Liver (tissue), 9 donors: ENCODE data around the gene IL1RAPL2. TPM values are rescaled to one million over a fixed set of nuclear protein-coding genes. Genes with fewer than 3 reads are reported as not detected.

Experiments
- DNase-seq: peaks from one replicate; pipeline ENCODE4 v3.0.0-alpha.2; 2017; ENCODE audit warnings: low spot score
- H3K27ac ChIP-seq, 2 donors: one replicate each; pipeline ENCODE4 v1.7.0; 2013; ENCODE audit warnings: inconsistent platforms in 2 of 2, low read length in 2 of 2, control low read depth in 1 of 2, low read depth in 1 of 2, mild to moderate bottlenecking in 1 of 2
- H3K27me3 ChIP-seq, 4 donors: one replicate each; pipeline versions ENCODE4 v1.6.1 to v1.7.0; 2013; ENCODE audit warnings: low read length in 3 of 4, inconsistent platforms in 1 of 4, mild to moderate bottlenecking in 1 of 4, moderate library complexity in 1 of 4; ENCODE audit not compliant: control insufficient read depth in 4 of 4, insufficient read depth in 4 of 4
- H3K36me3 ChIP-seq, 4 donors: one replicate each; pipeline versions ENCODE4 v1.6.1 to v1.7.0; 2013; ENCODE audit warnings: low read length in 3 of 4, mild to moderate bottlenecking in 3 of 4, low read depth in 1 of 4, moderate library complexity in 1 of 4; ENCODE audit not compliant: control insufficient read depth in 4 of 4, insufficient read depth in 3 of 4
- H3K4me1 ChIP-seq, 4 donors: one replicate each; pipeline versions ENCODE4 v1.6.1 to v1.7.0; 2013; ENCODE audit warnings: low read length in 3 of 4, mild to moderate bottlenecking in 3 of 4, moderate library complexity in 1 of 4; ENCODE audit not compliant: control insufficient read depth in 4 of 4, insufficient read depth in 4 of 4
- H3K4me3 ChIP-seq, 3 donors: one replicate each; pipeline versions ENCODE4 v1.6.1 to v1.7.0; 2013; ENCODE audit warnings: low read length in 3 of 3, control low read depth in 1 of 3, low read depth in 1 of 3, mild to moderate bottlenecking in 1 of 3
- H3K9ac ChIP-seq, 2 donors: one replicate each; pipeline ENCODE4 v1.7.0; 2013; ENCODE audit warnings: low read length in 2 of 2, mild to moderate bottlenecking in 2 of 2, moderate library complexity in 2 of 2, control low read depth in 1 of 2, low read depth in 1 of 2
- H3K9me3 ChIP-seq, 4 donors: one replicate each; pipeline versions ENCODE4 v1.6.1 to v1.7.0; 2013; ENCODE audit warnings: low read length in 3 of 4; ENCODE audit not compliant: control insufficient read depth in 4 of 4
- ATF3 ChIP-seq: IDR thresholded peaks from 2 replicates; pipeline ENCODE4 v1.6.1; 2016; ENCODE audit warnings: antibody characterized with exemption
- CTCF ChIP-seq: fragments of 150-350 bp; IDR thresholded peaks from 2 replicates; pipeline ENCODE4 v1.5.1; 2017; ENCODE audit warnings: improper control_type of control experiment, low read depth, low read length; ENCODE audit not compliant: missing input control
- EGR1 ChIP-seq, 2 donors: IDR thresholded peaks; 2 replicates each; pipeline ENCODE4 v1.6.1; 2016 to 2018; ENCODE audit warnings: antibody characterized with exemption in 2 of 2, low read depth in 2 of 2
- FOXA1 ChIP-seq: IDR thresholded peaks from 2 replicates; pipeline ENCODE4 v1.6.1; 2016; ENCODE audit warnings: antibody characterized with exemption
- GABPA ChIP-seq, 2 donors: IDR thresholded peaks in 1 of 2; conservative IDR thresholded peaks in 1 of 2; 2 replicates each; pipeline ENCODE4 v1.6.1; 2016; ENCODE audit warnings: antibody characterized with exemption in 2 of 2, mild to moderate bottlenecking in 1 of 2, moderate library complexity in 1 of 2
- HNF4A ChIP-seq, 2 donors: conservative IDR thresholded peaks; 2 replicates each; pipeline ENCODE4 v1.6.1; 2016; ENCODE audit warnings: antibody characterized with exemption in 2 of 2, mild to moderate bottlenecking in 2 of 2
- HNF4G ChIP-seq: IDR thresholded peaks from 2 replicates; pipeline ENCODE4 v1.6.1; 2016; ENCODE audit warnings: antibody characterized with exemption
- JUND ChIP-seq, 2 donors: IDR thresholded peaks; 2 replicates each; pipeline ENCODE4 v1.6.1; 2016; ENCODE audit warnings: antibody characterized with exemption in 2 of 2
- MAX ChIP-seq: IDR thresholded peaks from 2 replicates; pipeline ENCODE4 v1.6.1; 2016; ENCODE audit warnings: antibody characterized with exemption
- NR2F2 ChIP-seq: IDR thresholded peaks from 2 replicates; pipeline ENCODE4 v1.6.1; 2016; ENCODE audit warnings: antibody characterized with exemption
- REST ChIP-seq: IDR thresholded peaks from 2 replicates; pipeline ENCODE4 v1.6.1; 2016; ENCODE audit warnings: antibody characterized with exemption, mild to moderate bottlenecking
- RXRA ChIP-seq, 2 donors: IDR thresholded peaks; 2 replicates each; pipeline ENCODE4 v1.6.1; 2017 to 2018; ENCODE audit warnings: antibody characterized with exemption in 2 of 2, mild to moderate bottlenecking in 1 of 2
- SP1 ChIP-seq: IDR thresholded peaks from 2 replicates; pipeline ENCODE4 v1.6.1; 2018; ENCODE audit warnings: antibody characterized with exemption, mild to moderate bottlenecking
- YY1 ChIP-seq: IDR thresholded peaks from 2 replicates; pipeline ENCODE4 v1.6.1; 2016; ENCODE audit warnings: antibody characterized with exemption, mild to moderate bottlenecking
- ZBTB33 ChIP-seq: IDR thresholded peaks from 2 replicates; pipeline ENCODE4 v1.6.1; 2016; ENCODE audit warnings: antibody characterized with exemption
- WGBS: extraction: QIAGEN DNeasy Blood & Tissue Kit; methylation state at CpG from one replicate; pipeline ENCODE4 v1.1.7; 2013; 5-methylcytosine and 5-hydroxymethylcytosine counted together
- polyA plus RNA-seq, 2 donors: library from polyadenylated mRNA; stranded (reverse) in 1 of 2; unstranded in 1 of 2; fragments of 200-250 nt in 1 of 2; fragments of >200 nt in 1 of 2; fragmentation: Nextera tagmentation in 1 of 2; extraction: Ambion mirVana in 1 of 2; gene quantifications; one replicate each; pipeline versions ENCODE4 v1.2.1 to v1.2.3, GENCODE V29; 2013 to 2015
- total RNA-seq, 2 donors: library from RNA; depleted of rRNA; stranded (reverse); fragments of >200 nt; gene quantifications; one replicate each; pipeline ENCODE4 v1.2.3, GENCODE V29; 2014
- donor health status: healthy.
- donor health status: healthy.
- donor health status: healthy.
- donor health status: healthy.
- donor health status: healthy.

IL1RAPL2 gene
- total and polyA plus RNA-seq, 4 donors: 0.20 to 1.6 (median 0.91) TPM

- DNase-seq: no peak
- H3K9ac ChIP-seq: no peak overlapping the region
- no peaks in the 10 kb centered on the region for H3K36me3 ChIP-seq
- H3K27me3 ChIP-seq: no peaks in the 10 kb centered on the region
- peaks cover 0 to 6% (median under 1%) of the 10 kb centered on the region in 4 donors for H3K4me1 ChIP-seq
- H3K27ac ChIP-seq: no peak overlapping the region
- TF ChIP-seq YY1: no peak
- peak in 1 of 2 donors; percentile 28 for TF ChIP-seq RXRA (IDR thresholded peaks at IDR 0.05)
- peak; percentile 33 for TF ChIP-seq SP1
- WGBS: 19% methylated on average over 1 of the region's 1 CpG
- H3K4me3 ChIP-seq: no peak overlapping the region
- no peaks in the 10 kb centered on the region for H3K9me3 ChIP-seq
Observed at GRCh38 chrX:104918122-104918521, 352.1 kb downstream of the IL1RAPL2 start.

GRCh38 chrX:104921584-104922205 is 355.7 kb downstream of the IL1RAPL2 start:
- Histone ChIP-seq H3K27ac (no peak overlapping the region), H3K4me1 (peaks cover 0 to 6% (median under 1%) of the 10 kb centered on the region in 4 donors), H3K27me3 (no peaks in the 10 kb centered on the region), H3K9me3 (no peaks in the 10 kb centered on the region), H3K4me3 (no peak overlapping the region), H3K9ac (no peak overlapping the region), H3K36me3 (no peaks in the 10 kb centered on the region)
- no peak for DNase-seq
- WGBS: 83% methylated on average over 9 of the region's 9 CpGs
- TF ChIP-seq SP1 (no peak), GABPA (IDR thresholded peaks at IDR 0.05 in 1 of 2, conservative IDR thresholded peaks at IDR 0.05 in 1 of 2) (no peak), FOXA1 (no peak), NR2F2 (no peak), REST (no peak), ATF3 (no peak), RXRA (IDR thresholded peaks at IDR 0.05) (no peak), MAX (no peak), EGR1 (IDR thresholded peaks at IDR 0.05; ENCODE audit: low read depth in 2 of 2) (no peak), YY1 (no peak), JUND (IDR thresholded peaks at IDR 0.05) (no peak), HNF4G (no peak), HNF4A (conservative IDR thresholded peaks at IDR 0.05) (no peak), CTCF (no peak), ZBTB33 (no peak)
